ENCODE results near the gene BTRC.
"Not testable (repeated sequence)": the region's sequence is repeated elsewhere in the genome, so short reads cannot be mapped to it uniquely, and the experiment has no call there.

BTRC gene

DNA sequence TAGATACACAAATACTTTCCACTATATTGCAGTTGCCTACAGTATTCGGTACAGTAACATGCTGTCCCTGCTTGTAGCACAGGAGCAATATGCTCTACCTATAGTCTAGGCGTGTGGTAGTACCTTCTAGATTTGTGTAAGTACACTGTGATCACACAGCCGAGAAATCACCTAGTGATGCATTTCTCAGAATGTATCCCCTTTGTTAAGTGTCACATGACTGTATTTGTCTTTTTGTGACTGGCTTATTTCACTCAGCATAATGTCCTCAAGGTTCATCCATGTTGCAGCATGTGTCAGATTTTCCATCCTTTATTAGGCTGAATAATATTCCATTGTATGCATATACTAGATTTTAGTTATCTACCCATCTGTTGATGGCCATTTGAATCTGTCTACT lies 61.9 kb downstream of the BTRC start:
- no peak for TF ChIP-seq CSDC2 (CRISPR knock-in tag; IDR thresholded peaks at IDR 0.05)
- no peak for TF ChIP-seq ZC3H10 (CRISPR knock-in tag; IDR thresholded peaks at IDR 0.05)
- TF ChIP-seq ZNF565 (CRISPR knock-in tag; conservative IDR thresholded peaks at IDR 0.05; ENCODE audit: low read depth): no peak
- no peak for TF ChIP-seq ZFP3 (CRISPR knock-in tag; IDR thresholded peaks at IDR 0.05)
- no peak for TF ChIP-seq OSR1 (CRISPR knock-in tag; IDR thresholded peaks at IDR 0.05)
- no peak for TF ChIP-seq SNAI2 (CRISPR knock-in tag; IDR thresholded peaks at IDR 0.05)
- TF ChIP-seq PPARA (CRISPR knock-in tag; IDR thresholded peaks at IDR 0.05; ENCODE audit: borderline replicate concordance): no peak
- TF ChIP-seq, protein P1, sequence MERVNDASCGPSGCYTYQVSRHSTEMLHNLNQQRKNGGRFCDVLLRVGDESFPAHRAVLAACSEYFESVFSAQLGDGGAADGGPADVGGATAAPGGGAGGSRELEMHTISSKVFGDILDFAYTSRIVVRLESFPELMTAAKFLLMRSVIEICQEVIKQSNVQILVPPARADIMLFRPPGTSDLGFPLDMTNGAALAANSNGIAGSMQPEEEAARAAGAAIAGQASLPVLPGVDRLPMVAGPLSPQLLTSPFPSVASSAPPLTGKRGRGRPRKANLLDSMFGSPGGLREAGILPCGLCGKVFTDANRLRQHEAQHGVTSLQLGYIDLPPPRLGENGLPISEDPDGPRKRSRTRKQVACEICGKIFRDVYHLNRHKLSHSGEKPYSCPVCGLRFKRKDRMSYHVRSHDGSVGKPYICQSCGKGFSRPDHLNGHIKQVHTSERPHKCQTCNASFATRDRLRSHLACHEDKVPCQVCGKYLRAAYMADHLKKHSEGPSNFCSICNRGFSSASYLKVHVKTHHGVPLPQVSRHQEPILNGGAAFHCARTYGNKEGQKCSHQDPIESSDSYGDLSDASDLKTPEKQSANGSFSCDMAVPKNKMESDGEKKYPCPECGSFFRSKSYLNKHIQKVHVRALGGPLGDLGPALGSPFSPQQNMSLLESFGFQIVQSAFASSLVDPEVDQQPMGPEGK (CRISPR knock-in tag; IDR thresholded peaks at IDR 0.05; ENCODE audit: borderline replicate concordance): no peak
- no peak for ATAC-seq

DNA sequence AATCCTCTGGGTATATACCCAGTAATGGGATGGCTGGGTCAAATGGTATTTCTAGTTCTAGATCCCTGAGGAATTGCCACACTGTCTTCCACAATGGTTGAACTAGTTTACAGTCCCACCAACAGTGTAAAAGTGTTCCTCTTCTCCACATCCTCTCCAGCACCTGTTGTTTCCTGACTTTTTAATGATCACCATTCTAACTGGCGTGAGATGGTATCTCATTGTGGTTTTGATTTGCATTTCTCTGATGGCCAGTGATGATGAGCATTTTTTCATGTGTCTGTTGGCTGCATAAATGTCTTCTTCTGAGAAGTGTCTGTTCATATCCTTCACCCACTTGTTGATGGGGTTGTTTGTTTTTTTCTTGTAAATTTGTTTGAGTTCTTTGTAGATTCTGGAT lies 68.0 kb downstream of the BTRC start:
- not testable (repeated sequence) for ATAC-seq

DNA sequence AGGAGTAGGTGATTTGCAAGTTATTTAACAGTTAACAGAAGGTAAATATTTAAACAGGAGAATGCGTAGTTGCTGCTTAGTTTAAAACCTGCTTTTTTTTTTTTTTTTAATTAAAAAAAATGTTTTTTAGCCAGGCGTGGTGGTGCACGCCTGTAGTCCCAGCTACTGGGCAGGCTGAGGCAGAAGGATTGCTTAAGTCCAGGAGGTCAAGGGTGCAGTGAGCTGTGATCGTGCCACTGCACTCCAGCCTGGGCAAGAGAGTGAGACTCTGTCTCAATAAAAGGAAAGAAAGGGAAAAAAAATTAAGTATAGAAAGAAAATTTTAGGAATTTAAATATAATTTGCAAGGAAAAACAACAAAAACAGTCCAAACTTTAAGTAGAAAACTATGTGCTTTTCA lies 71.6 kb downstream of the BTRC start:
- no peak for ATAC-seq
- TF ChIP-seq ZNF70 (CRISPR knock-in tag; IDR thresholded peaks at IDR 0.05) (no peak), GLIS3 (CRISPR knock-in tag; IDR thresholded peaks at IDR 0.05) (no peak)
- TF ChIP-seq, protein P2, sequence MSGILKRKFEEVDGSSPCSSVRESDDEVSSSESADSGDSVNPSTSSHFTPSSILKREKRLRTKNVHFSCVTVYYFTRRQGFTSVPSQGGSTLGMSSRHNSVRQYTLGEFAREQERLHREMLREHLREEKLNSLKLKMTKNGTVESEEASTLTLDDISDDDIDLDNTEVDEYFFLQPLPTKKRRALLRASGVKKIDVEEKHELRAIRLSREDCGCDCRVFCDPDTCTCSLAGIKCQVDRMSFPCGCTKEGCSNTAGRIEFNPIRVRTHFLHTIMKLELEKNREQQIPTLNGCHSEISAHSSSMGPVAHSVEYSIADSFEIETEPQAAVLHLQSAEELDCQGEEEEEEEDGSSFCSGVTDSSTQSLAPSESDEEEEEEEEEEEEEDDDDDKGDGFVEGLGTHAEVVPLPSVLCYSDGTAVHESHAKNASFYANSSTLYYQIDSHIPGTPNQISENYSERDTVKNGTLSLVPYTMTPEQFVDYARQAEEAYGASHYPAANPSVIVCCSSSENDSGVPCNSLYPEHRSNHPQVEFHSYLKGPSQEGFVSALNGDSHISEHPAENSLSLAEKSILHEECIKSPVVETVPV (CRISPR knock-in tag; IDR thresholded peaks at IDR 0.05): no peak

DNA sequence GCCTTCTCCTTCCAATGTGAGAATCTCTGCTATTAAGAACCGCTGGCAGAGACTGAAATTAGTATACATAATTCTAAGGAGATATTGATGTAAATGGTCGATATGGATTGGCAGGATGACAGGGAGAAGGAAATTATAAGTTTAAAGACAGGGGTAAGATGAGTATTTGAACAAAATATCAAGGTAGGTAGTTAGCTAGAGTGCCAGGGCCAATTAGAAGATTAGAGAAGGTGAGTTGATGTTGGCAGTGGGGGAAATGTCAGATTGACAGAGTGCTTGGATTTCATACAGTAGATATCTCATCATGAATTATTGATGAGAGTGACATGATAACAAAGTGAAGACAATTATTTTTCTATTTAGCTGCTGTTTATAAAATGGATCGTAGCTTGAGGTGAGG lies 74.1 kb downstream of the BTRC start:
- TF ChIP-seq ZFP30 (CRISPR knock-in tag; IDR thresholded peaks at IDR 0.05) (no peak), ZNF565 (CRISPR knock-in tag; conservative IDR thresholded peaks at IDR 0.05; ENCODE audit: low read depth) (no peak), CSDC2 (CRISPR knock-in tag; IDR thresholded peaks at IDR 0.05) (no peak), ISL1 (CRISPR knock-in tag; IDR thresholded peaks at IDR 0.05) (no peak), ZNF8 (CRISPR knock-in tag; IDR thresholded peaks at IDR 0.05) (no peak), ESRRG (CRISPR knock-in tag; IDR thresholded peaks at IDR 0.05) (no peak)
- TF ChIP-seq, protein P2 (CRISPR knock-in tag; IDR thresholded peaks at IDR 0.05): no peak
- no peak for ATAC-seq

DNA sequence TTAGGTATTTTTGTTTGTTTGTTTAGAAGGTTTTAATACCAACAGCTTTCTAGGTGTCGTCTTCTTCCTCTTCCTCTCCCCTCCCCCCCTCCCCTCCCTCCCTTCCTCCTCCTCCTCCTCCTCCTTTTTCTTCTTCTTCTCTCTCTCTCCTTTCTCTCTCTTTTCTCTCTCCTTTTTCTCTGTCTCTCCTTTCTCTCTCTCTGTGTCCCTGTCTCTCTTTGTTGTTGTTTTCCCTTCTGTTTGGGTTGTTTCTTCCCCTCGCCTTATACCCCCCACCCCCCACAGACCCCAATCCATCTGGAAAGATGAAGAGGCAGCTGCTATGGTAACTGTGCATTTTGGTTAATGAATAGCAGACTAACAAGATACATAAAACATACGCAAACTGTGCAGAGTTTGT lies 75.5 kb downstream of the BTRC start:
- TF ChIP-seq RARB (CRISPR knock-in tag; IDR thresholded peaks at IDR 0.05): no peak
- TF ChIP-seq ZC3H10 (CRISPR knock-in tag; IDR thresholded peaks at IDR 0.05): no peak
- TF ChIP-seq ZFP30 (CRISPR knock-in tag; IDR thresholded peaks at IDR 0.05): no peak
- no peak for TF ChIP-seq ARNTL (CRISPR knock-in tag; IDR thresholded peaks at IDR 0.05; ENCODE audit: borderline replicate concordance, low read depth)
- TF ChIP-seq, protein P1 (CRISPR knock-in tag; IDR thresholded peaks at IDR 0.05; ENCODE audit: borderline replicate concordance): no peak
- TF ChIP-seq ISL1 (CRISPR knock-in tag; IDR thresholded peaks at IDR 0.05): no peak
- TF ChIP-seq, protein P2 (CRISPR knock-in tag; IDR thresholded peaks at IDR 0.05): no peak
- TF ChIP-seq CSDC2 (CRISPR knock-in tag; IDR thresholded peaks at IDR 0.05): no peak
- no peak for TF ChIP-seq ESRRG (CRISPR knock-in tag; IDR thresholded peaks at IDR 0.05)
- TF ChIP-seq, protein P3, sequence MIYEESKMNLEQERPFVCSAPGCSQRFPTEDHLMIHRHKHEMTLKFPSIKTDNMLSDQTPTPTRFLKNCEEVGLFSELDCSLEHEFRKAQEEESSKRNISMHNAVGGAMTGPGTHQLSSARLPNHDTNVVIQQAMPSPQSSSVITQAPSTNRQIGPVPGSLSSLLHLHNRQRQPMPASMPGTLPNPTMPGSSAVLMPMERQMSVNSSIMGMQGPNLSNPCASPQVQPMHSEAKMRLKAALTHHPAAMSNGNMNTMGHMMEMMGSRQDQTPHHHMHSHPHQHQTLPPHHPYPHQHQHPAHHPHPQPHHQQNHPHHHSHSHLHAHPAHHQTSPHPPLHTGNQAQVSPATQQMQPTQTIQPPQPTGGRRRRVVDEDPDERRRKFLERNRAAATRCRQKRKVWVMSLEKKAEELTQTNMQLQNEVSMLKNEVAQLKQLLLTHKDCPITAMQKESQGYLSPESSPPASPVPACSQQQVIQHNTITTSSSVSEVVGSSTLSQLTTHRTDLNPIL (CRISPR knock-in tag; IDR thresholded peaks at IDR 0.05; ENCODE audit: low read depth): no peak
- no peak for TF ChIP-seq PPARA (CRISPR knock-in tag; IDR thresholded peaks at IDR 0.05; ENCODE audit: borderline replicate concordance)
- TF ChIP-seq TOX (CRISPR knock-in tag; IDR thresholded peaks at IDR 0.05; ENCODE audit: borderline replicate concordance): no peak
- TF ChIP-seq ZNF8 (CRISPR knock-in tag; IDR thresholded peaks at IDR 0.05): no peak
- TF ChIP-seq SNAI2 (CRISPR knock-in tag; IDR thresholded peaks at IDR 0.05): no peak
- TF ChIP-seq ZFP3 (CRISPR knock-in tag; IDR thresholded peaks at IDR 0.05): no peak
- ATAC-seq: no peak
